HG03108 (cell line): ENCODE results near the gene TMX3.

ENCODE experiments used
- ATAC-seq: cut with Tn5 transposase; IDR thresholded peaks from one replicate; pipeline ENCODE4 v1.9.1; 2021; ENCODE audit warnings: moderate library complexity; ENCODE audit not compliant: unreplicated experiment

Gene TMX3, protein sequence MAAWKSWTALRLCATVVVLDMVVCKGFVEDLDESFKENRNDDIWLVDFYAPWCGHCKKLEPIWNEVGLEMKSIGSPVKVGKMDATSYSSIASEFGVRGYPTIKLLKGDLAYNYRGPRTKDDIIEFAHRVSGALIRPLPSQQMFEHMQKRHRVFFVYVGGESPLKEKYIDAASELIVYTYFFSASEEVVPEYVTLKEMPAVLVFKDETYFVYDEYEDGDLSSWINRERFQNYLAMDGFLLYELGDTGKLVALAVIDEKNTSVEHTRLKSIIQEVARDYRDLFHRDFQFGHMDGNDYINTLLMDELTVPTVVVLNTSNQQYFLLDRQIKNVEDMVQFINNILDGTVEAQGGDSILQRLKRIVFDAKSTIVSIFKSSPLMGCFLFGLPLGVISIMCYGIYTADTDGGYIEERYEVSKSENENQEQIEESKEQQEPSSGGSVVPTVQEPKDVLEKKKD

DNA sequence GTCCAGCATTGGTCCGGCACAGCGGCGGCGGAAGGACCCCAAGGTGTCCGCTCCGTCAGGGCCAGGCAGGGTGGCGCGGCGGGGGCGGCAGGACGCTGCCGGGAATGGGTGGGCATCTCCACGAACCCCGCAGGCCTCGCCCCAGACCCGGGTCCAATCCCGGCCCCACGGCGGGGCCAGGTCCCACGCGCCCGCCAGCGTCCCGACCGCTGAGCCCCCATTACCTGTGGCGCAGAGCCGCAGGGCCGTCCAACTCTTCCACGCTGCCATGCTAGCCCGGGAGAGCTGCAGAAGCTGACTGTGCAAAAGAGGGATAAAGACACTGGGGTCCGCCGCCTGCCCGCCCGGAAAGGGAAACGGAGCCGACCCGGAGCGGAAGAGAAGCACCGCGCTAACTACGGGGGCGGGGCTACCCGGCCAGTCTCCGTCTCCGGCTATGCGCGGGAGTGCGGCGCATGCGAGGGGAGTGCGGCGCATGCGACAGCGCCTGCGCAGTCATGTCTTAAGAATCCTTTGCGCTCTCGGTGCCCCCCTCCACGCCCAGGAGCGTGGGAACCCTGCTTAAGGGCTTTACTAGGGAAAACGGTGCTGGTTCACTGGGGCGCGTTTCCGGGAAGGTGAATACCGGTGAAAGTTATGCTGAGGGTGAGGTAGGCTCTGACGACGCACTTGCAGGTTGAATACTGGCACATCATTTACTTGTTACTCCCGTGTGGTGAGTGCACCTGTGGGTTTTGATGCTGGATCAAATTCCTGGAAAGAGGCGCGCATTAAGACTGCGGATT lies at the start of gene TMX3:
TMX3 (minus strand) TSS at position 397 of the 785 bp plus-strand sequence; CDS start at position 270, 127 bp downstream.
- ATAC-seq: peak; percentile 97

- no peak for ATAC-seq
Measured at GRCh38 chr18:68764016-68764415, 49.1 kb upstream of the TMX3 start.

GRCh38 chr18:68763083-68763482 lies 48.2 kb upstream of the TMX3 start:
- no peak for ATAC-seq

DNA sequence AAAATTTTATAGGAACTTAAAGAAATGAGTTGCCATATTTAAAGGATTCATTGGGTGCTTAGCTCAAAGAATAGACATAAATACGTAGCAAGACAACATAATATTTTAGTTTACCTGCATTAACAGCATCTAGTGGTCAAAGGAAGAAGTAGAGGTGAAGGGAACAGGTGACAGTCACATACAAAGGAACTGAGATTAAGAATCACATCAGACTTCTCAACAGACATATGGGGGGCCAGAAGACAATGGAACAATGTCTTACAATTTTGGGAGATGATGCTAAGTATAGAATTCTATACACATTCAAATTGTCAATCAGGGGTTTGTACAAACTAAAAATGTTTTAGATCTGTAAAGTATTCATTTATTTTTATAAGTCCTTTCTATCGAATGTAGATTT lies 44.4 kb upstream of the TMX3 start:
- no peak for ATAC-seq

GRCh38 chr18:68757126-68757525 lies 42.2 kb upstream of the TMX3 start:
- ATAC-seq: no peak

DNA sequence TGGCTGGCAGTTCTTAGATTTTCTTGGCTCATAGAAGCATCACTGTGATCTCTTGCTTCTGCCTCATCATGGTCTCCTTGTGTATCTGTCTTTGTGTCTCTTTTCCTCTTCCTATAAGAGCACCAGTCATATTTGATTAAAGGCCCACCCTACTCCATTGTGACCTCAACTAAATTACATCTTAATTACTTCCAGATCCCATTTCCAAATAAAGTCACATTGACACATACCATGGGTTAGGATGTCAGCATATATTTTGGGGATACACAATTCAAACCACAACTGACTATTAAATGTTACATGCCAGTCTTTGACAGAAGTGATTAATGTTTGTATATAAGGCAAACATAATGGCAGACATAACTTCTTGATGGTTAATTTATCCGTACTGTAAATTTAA lies 27.3 kb upstream of the TMX3 start:
- ATAC-seq: no peak

- no peak for ATAC-seq
Measured at GRCh38 chr18:68740966-68741365, 26.1 kb upstream of the TMX3 start.

- no peak for ATAC-seq
Measured at GRCh38 chr18:68739462-68739861, 24.6 kb upstream of the TMX3 start.

- no peak for ATAC-seq
Measured at GRCh38 chr18:68738564-68738963, 23.7 kb upstream of the TMX3 start.

DNA sequence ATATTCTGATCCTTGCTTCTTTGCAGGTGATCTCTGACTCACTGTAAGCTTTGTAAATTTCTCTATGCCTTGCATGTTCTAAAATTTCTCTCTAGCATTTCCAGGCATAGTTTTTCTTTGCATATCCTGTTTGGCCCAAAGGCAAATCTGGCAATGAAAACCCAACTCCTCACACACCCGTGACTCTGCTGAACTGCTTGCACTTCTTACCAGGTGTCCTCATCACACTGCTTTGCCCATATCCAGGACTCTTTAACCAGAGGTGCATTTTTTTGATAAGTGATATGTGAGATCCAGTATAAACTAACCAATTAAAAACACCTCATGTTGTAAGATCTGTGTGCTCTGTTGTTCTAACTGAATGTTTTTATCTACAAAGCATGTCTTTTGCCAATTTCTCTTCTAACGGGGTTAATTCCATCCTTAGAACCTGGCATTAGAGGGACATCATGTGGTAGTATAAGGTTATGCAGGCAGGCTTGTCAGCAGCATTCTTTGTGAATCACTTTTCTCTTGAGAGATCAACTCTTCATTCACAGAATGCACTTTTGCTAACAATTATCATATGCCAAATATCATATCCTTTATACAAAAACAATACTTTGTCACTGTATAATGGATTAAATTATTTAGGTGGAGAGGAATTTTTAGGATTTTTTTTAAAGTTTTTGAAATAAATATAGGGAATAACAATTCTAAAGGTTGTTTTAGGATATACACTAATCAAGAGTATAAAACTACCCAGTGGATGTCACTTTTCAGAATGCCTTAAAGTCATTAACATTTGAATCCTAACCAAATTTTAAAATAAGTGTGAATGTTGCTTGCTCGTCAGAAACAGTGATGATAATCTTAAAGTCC lies 20.8 kb upstream of the TMX3 start:
- ATAC-seq: peak; percentile 75

- no peak for ATAC-seq
Measured at GRCh38 chr18:68734308-68734707, 19.4 kb upstream of the TMX3 start.

GRCh38 chr18:68733707-68734106 lies 18.8 kb upstream of the TMX3 start:
- no peak for ATAC-seq

DNA sequence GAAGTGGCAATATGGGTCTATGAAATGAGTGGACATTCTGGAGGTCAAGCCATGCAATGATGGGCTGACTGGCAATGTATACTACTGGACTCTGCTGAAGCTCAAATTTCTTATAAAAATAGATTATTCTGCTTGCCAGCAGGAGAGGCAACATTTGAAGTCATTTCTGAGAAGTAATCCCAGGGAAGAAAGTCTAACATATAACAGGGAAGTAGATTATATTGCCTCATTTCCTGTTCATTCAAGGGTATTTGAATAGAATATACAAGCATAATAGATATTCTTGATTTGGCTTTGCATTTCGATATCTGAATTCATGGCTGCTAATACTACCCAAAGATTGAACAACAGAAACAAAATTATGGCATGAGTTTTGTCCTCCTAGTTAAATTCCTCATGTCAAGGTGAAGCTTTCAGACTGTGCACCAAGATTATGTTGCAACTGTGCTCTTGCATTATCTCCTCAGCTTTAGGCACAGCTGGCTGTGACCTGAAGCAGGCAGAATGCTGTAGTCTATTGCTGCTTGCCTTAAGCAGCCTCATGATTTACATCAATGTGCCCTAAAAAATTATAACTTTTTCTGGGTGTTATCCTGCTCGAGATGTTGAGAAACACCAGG lies 13.3 kb upstream of the TMX3 start:
- ATAC-seq: no peak

DNA sequence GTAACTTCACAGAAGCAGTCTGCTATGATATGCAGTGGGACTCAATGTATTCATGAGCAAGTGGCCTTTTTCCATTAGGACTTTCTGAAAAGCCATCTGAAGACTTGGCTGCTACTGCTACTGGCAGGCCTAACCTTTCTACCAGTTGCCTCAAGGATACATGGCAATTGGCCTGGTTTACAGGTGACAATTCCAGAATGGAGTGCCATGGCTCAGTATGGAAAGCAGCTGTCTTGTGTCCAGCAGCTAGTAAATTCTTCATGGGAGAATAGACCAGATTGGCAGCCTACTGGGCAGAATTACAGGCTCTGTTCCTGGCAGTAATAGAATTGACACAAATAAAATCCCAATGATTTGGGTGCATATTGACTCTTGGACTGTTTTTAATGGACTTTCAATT lies 12.6 kb upstream of the TMX3 start:
- no peak for ATAC-seq

DNA sequence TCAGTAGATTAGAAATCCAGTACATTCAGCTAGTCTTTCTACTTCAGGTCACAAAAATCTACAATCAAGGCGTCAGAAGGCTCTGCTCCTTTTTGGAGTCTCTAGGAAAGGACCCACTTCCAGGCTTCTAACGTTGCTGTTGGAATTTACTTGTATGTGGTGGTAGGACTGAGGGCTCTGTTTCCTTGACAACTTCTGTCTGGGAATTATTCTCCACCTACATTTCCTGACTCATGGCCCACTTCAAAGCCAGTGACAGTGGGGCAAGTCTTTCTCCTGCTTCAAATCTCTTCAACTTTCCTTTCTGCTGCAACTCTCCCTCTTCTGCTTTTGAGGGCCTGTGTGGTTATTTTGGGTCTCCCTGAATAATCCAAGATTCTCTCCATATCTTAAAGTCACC lies 10.4 kb upstream of the TMX3 start:
- ATAC-seq: no peak

GRCh38 chr18:68724021-68724420 lies 9.1 kb upstream of the TMX3 start:
- ATAC-seq: no peak

DNA sequence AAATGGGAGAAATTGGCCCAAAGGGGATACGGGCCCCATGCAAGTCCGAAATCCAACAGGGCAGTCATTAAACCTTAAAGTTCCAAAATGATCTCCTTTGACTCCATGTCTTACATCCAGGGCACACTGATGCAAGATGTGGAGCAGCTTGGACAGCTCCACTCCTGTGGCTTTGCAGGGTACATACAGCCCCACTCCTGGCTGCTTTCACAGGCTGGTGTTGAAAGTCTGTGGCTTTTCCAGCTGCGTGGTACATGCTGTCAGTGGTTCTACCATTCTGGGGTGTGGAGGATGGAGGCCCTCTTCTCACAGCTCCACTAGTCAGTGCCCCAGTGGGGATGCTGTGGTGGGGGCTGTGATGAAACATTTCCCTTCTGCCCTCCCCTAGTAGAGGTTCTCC lies 8.6 kb upstream of the TMX3 start:
- no peak for ATAC-seq

DNA sequence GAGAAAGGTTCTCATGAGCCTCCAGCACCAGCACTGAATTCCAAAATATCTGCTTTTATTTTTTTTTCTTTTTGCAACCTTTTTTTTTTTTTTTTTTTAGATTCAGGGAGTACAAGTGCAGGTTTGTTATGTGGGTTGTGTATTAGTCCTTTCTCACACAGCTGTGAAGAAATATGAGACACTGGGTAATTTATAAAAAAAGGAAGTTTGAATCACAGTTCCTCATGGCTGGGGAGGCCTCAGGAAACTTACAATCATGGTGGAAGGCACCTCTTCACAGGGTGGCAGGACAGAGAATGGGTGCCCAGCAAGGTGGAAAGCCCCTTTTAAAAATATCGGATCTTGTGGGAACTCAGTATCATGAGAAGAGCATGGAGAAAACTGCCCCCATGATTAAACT lies 7.9 kb upstream of the TMX3 start:
- no peak for ATAC-seq

- ATAC-seq: peak; percentile 88
Measured at GRCh38 chr18:68721681-68722583, 7.0 kb upstream of the TMX3 start.

DNA sequence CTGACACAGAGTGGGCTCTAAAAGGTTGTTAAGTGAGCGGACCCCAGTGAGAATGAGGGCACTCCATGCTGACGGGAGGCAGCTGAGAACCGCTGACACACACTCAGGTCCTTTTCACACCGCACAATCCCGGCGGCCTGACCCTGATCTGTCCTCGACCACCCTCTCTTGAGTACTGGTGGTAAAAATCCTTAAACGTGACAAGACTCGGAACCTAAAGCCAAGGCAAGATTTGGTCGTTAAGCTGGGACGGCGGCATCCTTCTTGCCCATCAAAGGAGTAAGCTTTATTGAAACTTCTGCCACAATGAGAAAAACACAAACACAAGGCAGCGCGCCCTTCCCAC lies 569 bp downstream of the TMX3 start:
- peak; percentile 1 for ATAC-seq
